ENCODE results near the gene TTC7B. TPM values are rescaled to one million over a fixed set of nuclear protein-coding genes. Genes with fewer than 3 reads are reported as not detected.

Gene TTC7B, protein sequence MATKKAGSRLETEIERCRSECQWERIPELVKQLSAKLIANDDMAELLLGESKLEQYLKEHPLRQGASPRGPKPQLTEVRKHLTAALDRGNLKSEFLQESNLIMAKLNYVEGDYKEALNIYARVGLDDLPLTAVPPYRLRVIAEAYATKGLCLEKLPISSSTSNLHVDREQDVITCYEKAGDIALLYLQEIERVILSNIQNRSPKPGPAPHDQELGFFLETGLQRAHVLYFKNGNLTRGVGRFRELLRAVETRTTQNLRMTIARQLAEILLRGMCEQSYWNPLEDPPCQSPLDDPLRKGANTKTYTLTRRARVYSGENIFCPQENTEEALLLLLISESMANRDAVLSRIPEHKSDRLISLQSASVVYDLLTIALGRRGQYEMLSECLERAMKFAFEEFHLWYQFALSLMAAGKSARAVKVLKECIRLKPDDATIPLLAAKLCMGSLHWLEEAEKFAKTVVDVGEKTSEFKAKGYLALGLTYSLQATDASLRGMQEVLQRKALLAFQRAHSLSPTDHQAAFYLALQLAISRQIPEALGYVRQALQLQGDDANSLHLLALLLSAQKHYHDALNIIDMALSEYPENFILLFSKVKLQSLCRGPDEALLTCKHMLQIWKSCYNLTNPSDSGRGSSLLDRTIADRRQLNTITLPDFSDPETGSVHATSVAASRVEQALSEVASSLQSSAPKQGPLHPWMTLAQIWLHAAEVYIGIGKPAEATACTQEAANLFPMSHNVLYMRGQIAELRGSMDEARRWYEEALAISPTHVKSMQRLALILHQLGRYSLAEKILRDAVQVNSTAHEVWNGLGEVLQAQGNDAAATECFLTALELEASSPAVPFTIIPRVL
- 17.1 TPM for total RNA-seq

GRCh38 chr14:90815822-90816662, at the start of gene TTC7B:
TTC7B (minus strand) TSS chr14:90816430; CDS start chr14:90816295, 135 bp downstream.

Other genes starting within 250 kb of the TTC7B start
- gene RPS6KA5, start 244.2 kb upstream of the TTC7B start, total RNA-seq, result 13.4 TPM